ENCODE results near the gene WDFY2.

Gene WDFY2

GRCh38 chr13:51601601-51602565 lies 17.6 kb downstream of the WDFY2 start:
- no peak for DNase-seq (ENCODE audit: insufficient read length, low spot score)
- TF ChIP-seq CTCF (IDR thresholded peaks at IDR 0.05; ENCODE audit: insufficient read depth, missing control alignments): no peak
- FAIRE-seq: no peak

DNA sequence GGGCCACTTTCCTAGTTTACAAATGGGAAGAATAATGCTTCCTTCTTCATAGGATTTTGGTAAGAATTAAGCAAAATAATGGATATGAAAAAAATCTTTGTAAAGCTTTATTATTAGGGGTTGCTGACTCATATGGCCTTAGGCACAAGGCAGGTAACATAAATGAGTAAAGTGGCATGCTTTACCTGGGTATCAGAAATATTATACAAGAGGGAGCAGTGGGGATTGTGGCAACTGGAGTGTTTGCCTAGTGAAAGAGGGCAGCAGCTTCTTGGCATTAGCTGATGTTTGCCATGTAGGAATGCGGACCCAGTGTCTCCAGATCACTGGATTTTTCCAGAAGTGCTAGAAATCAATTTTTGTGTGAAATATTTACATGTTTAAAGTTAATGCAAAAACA lies 19.5 kb downstream of the WDFY2 start:
- DNase-seq (ENCODE audit: insufficient read length, low spot score) (no peak), FAIRE-seq (no peak)
- TF ChIP-seq CTCF (IDR thresholded peaks at IDR 0.05; ENCODE audit: insufficient read depth, missing control alignments): no peak

DNA sequence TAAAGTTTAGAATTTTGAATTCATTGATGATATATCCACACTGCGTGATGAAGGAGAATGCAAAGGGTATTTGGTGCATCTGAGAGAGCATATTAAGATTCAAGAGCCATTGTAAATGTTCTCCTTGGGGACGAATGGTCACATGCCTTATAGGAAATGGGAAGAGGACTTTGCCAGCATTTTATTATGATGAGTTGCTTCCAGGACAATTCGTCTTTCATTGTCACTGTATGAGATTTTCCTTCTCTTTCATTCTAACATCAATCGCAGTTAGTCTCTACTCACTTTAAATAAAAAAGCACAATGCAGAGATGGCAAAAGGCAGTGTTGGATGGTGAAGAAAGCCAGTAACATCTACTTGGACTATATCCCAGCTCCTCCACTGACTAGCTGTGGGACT lies 21.4 kb downstream of the WDFY2 start:
- FAIRE-seq (no peak), DNase-seq (ENCODE audit: insufficient read length, low spot score) (no peak)

GRCh38 chr13:51607165-51607564 lies 22.9 kb downstream of the WDFY2 start:
- TF ChIP-seq CTCF (IDR thresholded peaks at IDR 0.05; ENCODE audit: insufficient read depth, missing control alignments): no peak
- FAIRE-seq (no peak), DNase-seq (ENCODE audit: insufficient read length, low spot score) (no peak)

More for the DNA sequence above, 21.4 kb downstream of the WDFY2 start:
- TF ChIP-seq CTCF (IDR thresholded peaks at IDR 0.05; ENCODE audit: insufficient read depth, missing control alignments): no peak

GRCh38 chr13:51608857-51609406 lies 24.7 kb downstream of the WDFY2 start:
- no peak for TF ChIP-seq CTCF (IDR thresholded peaks at IDR 0.05; ENCODE audit: insufficient read depth, missing control alignments)
- no peak for FAIRE-seq

GRCh38 chr13:51612867-51613266 lies 28.6 kb downstream of the WDFY2 start:
- FAIRE-seq: no peak
- TF ChIP-seq CTCF (IDR thresholded peaks at IDR 0.05; ENCODE audit: insufficient read depth, missing control alignments): no peak
- no peak for DNase-seq (ENCODE audit: insufficient read length, low spot score)

More at GRCh38 chr13:51608857-51609406, 24.7 kb downstream of the WDFY2 start:
- no peak for DNase-seq (ENCODE audit: insufficient read length, low spot score)

- TF ChIP-seq CTCF (IDR thresholded peaks at IDR 0.05; ENCODE audit: insufficient read depth, missing control alignments): no peak
- DNase-seq (ENCODE audit: insufficient read length, low spot score) (no peak), FAIRE-seq (no peak)
Measured at GRCh38 chr13:51613535-51613934, 29.3 kb downstream of the WDFY2 start.
